Measurements from ENCODE around the gene PTPRJ.

Gene PTPRJ

DNA sequence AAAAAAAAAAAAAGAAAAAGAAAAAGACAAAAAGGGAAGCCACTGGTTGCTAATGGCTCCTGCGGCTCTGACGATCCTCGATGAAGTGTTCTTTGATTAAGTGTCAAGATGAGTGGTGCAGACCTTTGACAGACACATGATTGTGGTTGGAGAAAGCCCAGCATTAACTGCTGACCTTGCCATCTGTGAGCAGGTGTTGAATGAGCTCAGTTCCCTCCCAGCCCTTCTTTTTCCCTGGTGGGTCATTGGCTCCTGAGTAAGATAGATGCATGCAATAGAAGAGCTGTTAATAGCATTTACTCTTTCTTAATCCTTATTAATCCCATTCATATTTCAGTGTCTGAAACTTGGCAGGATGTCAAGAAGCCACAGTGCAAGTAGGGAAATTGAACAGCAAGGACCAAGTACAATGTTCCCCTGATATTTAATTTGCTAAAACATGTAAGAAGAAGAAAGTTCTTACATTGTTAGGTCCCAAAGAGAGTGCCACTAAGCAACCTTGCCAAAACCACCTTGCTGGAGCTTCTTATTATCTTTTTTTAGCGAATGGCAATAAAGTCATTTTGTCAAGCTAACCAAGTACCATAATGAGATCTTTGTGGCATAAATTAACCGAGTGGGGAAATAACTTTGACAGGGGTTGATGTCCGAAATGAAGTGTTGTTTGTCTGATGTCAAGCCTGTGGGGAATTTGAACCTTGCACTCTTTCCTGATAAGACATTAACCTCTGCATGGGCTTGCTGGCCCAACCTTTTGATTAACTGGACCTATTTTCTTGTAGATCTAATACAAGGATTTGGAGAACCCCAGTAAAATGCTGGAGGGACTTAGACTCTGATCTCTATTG lies 113.7 kb downstream of the PTPRJ start:
- no peak overlapping the region for H3K4me3 ChIP-seq (ENCODE audit: severe bottlenecking)
- peak overlapping the region; percentile 8 for H3K27ac ChIP-seq (ENCODE audit: poor library complexity, severe bottlenecking)
- H3K36me3 ChIP-seq (ENCODE audit: low read depth): no peaks in the 10 kb centered on the region
- H3K9me3 ChIP-seq (ENCODE audit: severe bottlenecking): no peaks in the 10 kb centered on the region
- TF ChIP-seq, protein P1, sequence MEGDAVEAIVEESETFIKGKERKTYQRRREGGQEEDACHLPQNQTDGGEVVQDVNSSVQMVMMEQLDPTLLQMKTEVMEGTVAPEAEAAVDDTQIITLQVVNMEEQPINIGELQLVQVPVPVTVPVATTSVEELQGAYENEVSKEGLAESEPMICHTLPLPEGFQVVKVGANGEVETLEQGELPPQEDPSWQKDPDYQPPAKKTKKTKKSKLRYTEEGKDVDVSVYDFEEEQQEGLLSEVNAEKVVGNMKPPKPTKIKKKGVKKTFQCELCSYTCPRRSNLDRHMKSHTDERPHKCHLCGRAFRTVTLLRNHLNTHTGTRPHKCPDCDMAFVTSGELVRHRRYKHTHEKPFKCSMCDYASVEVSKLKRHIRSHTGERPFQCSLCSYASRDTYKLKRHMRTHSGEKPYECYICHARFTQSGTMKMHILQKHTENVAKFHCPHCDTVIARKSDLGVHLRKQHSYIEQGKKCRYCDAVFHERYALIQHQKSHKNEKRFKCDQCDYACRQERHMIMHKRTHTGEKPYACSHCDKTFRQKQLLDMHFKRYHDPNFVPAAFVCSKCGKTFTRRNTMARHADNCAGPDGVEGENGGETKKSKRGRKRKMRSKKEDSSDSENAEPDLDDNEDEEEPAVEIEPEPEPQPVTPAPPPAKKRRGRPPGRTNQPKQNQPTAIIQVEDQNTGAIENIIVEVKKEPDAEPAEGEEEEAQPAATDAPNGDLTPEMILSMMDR (IDR thresholded peaks at IDR 0.05; ENCODE audit: poor library complexity, severe bottlenecking): no peak
- H3K27me3 ChIP-seq (ENCODE audit: insufficient read depth, poor library complexity, severe bottlenecking): no peaks in the 10 kb centered on the region
- peaks cover 22% of the 10 kb centered on the region for H3K4me1 ChIP-seq (ENCODE audit: insufficient read depth, poor library complexity, severe bottlenecking)
- ATAC-seq (ENCODE audit: low read depth) (peak; percentile 30; the same call in 1 of the 3 replicates), DNase-seq (ENCODE audit: low spot score) (no peak)

DNA sequence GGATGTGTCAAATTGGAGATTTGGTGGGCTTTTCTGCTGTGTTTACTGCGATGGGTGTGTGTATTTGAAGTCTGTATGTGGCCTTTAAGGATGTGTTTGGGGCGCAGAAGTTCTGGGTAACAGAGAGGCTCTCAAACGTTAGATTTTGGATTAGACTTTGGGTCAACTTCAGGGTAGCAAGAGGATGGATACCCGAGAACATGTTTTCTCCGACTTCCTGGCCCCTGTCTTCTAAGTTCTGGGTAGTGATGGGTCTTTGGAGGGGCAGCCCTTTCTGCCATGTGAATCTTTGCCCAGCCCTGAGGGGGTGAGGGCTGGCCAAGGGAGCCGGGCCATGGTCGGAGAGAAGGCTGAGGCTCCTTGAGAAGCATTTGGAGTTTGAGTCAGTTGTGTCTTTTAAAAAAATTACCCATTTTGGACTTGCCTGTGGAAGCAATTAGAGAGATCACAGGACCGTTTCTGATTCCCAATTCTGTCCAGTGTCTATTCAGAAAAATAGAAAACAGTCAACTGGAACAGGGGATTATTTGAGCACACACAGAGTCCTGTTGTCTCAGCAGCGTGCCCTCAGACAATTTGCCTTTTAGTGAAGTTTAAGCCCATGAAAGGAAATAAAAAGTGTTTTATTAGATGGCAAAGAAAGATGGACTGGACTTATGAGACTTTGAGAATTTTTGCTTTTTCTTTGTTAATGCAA lies 114.4 kb downstream of the PTPRJ start:
- no peak overlapping the region for H3K4me3 ChIP-seq (ENCODE audit: severe bottlenecking)
- no peaks in the 10 kb centered on the region for H3K27me3 ChIP-seq (ENCODE audit: insufficient read depth, poor library complexity, severe bottlenecking)
- H3K36me3 ChIP-seq (ENCODE audit: low read depth): no peaks in the 10 kb centered on the region
- TF ChIP-seq, protein P1 (IDR thresholded peaks at IDR 0.05; ENCODE audit: poor library complexity, severe bottlenecking): no peak
- H3K9me3 ChIP-seq (ENCODE audit: severe bottlenecking): no peaks in the 10 kb centered on the region
- no peak overlapping the region for H3K27ac ChIP-seq (ENCODE audit: poor library complexity, severe bottlenecking)
- ATAC-seq (ENCODE audit: low read depth): no peak
- no peak for DNase-seq (ENCODE audit: low spot score)
- H3K4me1 ChIP-seq (ENCODE audit: insufficient read depth, poor library complexity, severe bottlenecking): peaks cover 22% of the 10 kb centered on the region

DNA sequence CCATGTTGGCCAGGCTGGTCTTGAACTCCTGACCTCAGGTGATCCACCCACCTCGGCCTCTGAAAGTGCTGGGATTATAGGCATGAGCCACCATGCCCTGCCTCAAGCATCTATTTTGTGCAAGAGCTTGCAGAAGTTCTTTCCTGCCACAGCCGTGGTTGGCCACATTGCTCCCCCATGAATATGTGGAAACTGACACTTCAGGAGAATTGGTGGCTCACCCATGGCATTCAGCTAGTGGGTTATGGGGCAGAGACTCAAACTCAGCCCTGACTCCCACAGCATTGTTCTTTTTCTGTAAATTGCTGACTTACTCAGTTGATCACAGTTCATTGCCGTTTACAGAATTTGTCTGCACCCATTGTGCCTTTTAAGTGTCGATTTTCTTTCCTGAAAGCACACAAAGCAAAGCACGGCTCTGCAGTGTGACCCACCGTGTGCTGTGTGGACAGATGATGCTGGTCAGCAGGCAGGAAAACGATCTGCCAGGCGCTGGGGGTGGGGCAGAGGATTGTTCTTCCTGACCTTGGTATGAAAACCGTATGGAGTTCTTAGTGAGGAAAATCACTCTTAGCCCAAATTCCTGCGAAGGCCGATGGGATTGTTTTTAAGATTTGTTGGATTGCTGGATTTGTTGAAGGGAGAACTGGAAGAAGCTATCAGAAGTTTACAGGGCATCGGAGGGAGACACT lies 115.6 kb downstream of the PTPRJ start:
- no peak for ATAC-seq (ENCODE audit: low read depth)
- no peaks in the 10 kb centered on the region for H3K36me3 ChIP-seq (ENCODE audit: low read depth)
- peaks cover 22% of the 10 kb centered on the region for H3K4me1 ChIP-seq (ENCODE audit: insufficient read depth, poor library complexity, severe bottlenecking)
- no peak overlapping the region for H3K27ac ChIP-seq (ENCODE audit: poor library complexity, severe bottlenecking)
- no peak for DNase-seq (ENCODE audit: low spot score)
- TF ChIP-seq, protein P1 (IDR thresholded peaks at IDR 0.05; ENCODE audit: poor library complexity, severe bottlenecking): no peak
- H3K4me3 ChIP-seq (ENCODE audit: severe bottlenecking): no peak overlapping the region
- H3K9me3 ChIP-seq (ENCODE audit: severe bottlenecking): no peaks in the 10 kb centered on the region
- no peaks in the 10 kb centered on the region for H3K27me3 ChIP-seq (ENCODE audit: insufficient read depth, poor library complexity, severe bottlenecking)

DNA sequence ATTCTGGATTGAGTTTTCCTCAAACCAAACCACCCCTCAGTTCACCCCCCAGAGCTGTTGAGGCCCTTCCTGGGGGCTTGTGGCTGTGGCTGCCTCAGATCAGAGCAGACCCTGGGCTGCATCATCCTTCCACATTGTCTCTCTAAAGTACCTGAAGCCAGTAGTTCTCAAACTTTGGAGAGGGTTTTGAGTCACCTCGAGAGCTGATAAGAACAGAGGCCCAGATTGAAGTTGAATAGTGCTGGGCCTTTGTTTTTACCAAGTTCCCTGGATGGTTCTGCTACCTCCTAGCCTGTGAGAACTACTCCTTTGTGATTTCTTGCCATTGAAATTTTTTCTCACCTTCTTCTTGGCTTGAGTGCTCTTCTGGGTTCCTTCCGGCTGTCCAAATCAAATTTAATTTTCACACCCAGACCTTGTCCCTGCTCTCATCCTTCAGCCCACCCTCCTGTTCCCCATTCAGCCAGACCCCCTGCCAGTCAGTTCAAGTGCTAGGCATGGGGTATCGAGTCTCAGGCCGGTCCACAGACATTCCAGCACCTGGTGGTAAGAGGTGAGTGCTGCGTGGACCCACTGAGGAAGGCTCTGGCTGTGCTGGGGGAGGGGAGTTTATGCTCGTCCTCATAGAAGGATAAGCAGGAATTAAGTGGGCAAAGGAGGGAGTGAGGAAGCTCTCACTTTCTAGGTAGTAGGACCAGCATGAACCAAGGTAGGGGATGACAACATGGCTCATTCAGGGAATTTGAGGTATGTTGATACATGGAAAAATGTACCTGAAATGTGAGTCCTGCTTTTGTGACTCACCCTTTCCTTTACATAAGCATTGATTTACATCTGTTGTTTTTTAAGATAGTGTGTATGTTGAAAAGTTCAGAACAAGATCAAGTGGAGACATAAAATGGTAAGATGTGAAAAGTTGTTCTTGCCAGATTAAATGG lies 116.5 kb downstream of the PTPRJ start:
- H3K27me3 ChIP-seq (ENCODE audit: insufficient read depth, poor library complexity, severe bottlenecking): no peaks in the 10 kb centered on the region
- DNase-seq (ENCODE audit: low spot score) (no peak), ATAC-seq (ENCODE audit: low read depth) (peak; percentile 96)
- H3K4me1 ChIP-seq (ENCODE audit: insufficient read depth, poor library complexity, severe bottlenecking): peaks cover 22% of the 10 kb centered on the region
- no peaks in the 10 kb centered on the region for H3K36me3 ChIP-seq (ENCODE audit: low read depth)
- H3K9me3 ChIP-seq (ENCODE audit: severe bottlenecking): no peaks in the 10 kb centered on the region
- H3K4me3 ChIP-seq (ENCODE audit: severe bottlenecking): no peak overlapping the region
- TF ChIP-seq, protein P1 (IDR thresholded peaks at IDR 0.05; ENCODE audit: poor library complexity, severe bottlenecking): no peak
- H3K27ac ChIP-seq (ENCODE audit: poor library complexity, severe bottlenecking): peak overlapping the region; percentile 13
